ENCODE measurements around the gene ADD1. TPM values are rescaled to one million over a fixed set of nuclear protein-coding genes. Genes with fewer than 3 reads are reported as not detected.
A peak's percentile ranks its signal among the peaks of the same experiment; 100 is the strongest.

ADD1 gene
- total and polyA plus RNA-seq, 2 of the 13 experiments (the other 11 are each of a cell fraction or from before 2014, with no cell fraction given): 73.9 to 122 TPM

GRCh38 chr4:2963175-2963965, 119.7 kb downstream of the ADD1 start, which contains the start of the genes GRK4 and NOP14 (continued):
- TF ChIP-seq ZSCAN12 (CRISPR knock-in tag; IDR thresholded peaks at IDR 0.05) (no peak), ZNF180 (CRISPR knock-in tag; IDR thresholded peaks at IDR 0.05; ENCODE audit: borderline replicate concordance, low read depth) (no peak), DMTF1 (CRISPR knock-in tag; IDR thresholded peaks at IDR 0.05) (peak; percentile 89; the same call in 1 of the 2 replicates), PLRG1 (conservative IDR thresholded peaks at IDR 0.05) (no peak), NFATC3 (CRISPR knock-in tag; IDR thresholded peaks at IDR 0.05) (peak; percentile 79; the same call in 1 of the 2 replicates), GATA4 (IDR thresholded peaks at IDR 0.05; ENCODE audit: borderline replicate concordance, low read depth) (0 out of 2 replicates have a peak, but pooled peaks have one; percentile 18), BRCA1 (CRISPR knock-in tag; IDR thresholded peaks at IDR 0.05) (peak; percentile 97), TARDBP (CRISPR knock-in tag; IDR thresholded peaks at IDR 0.05) (peak; percentile 93), NBN (conservative IDR thresholded peaks at IDR 0.05) (no peak), ZNF766 (CRISPR knock-in tag; IDR thresholded peaks at IDR 0.05; ENCODE audit: borderline replicate concordance) (peak; percentile 84; the same call in 1 of the 2 replicates), ZNF788 (CRISPR knock-in tag; IDR thresholded peaks at IDR 0.05; ENCODE audit: borderline replicate concordance) (peak; percentile 81; the same call in 1 of the 2 replicates), ZNF709 (CRISPR knock-in tag; IDR thresholded peaks at IDR 0.05) (peak; percentile 88; the same call in 1 of the 2 replicates), ZNF619 (CRISPR knock-in tag; IDR thresholded peaks at IDR 0.05) (no peak; the same call in 1 of the 2 replicates), ZNF260 (CRISPR knock-in tag; IDR thresholded peaks at IDR 0.05; ENCODE audit: borderline replicate concordance, low read depth) (no peak), KLF6 (CRISPR knock-in tag; IDR thresholded peaks at IDR 0.05) (peak; percentile 98), MAFF (IDR thresholded peaks at IDR 0.05; ENCODE audit: low read depth, low read length) (no peak)
- TF ChIP-seq, protein P1, sequence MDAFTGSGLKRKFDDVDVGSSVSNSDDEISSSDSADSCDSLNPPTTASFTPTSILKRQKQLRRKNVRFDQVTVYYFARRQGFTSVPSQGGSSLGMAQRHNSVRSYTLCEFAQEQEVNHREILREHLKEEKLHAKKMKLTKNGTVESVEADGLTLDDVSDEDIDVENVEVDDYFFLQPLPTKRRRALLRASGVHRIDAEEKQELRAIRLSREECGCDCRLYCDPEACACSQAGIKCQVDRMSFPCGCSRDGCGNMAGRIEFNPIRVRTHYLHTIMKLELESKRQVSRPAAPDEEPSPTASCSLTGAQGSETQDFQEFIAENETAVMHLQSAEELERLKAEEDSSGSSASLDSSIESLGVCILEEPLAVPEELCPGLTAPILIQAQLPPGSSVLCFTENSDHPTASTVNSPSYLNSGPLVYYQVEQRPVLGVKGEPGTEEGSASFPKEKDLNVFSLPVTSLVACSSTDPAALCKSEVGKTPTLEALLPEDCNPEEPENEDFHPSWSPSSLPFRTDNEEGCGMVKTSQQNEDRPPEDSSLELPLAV (CRISPR knock-in tag; conservative IDR thresholded peaks at IDR 0.05; ENCODE audit: low read depth): peak; percentile 81; the same call in 1 of the 2 replicates
- TF ChIP-seq, protein P2, sequence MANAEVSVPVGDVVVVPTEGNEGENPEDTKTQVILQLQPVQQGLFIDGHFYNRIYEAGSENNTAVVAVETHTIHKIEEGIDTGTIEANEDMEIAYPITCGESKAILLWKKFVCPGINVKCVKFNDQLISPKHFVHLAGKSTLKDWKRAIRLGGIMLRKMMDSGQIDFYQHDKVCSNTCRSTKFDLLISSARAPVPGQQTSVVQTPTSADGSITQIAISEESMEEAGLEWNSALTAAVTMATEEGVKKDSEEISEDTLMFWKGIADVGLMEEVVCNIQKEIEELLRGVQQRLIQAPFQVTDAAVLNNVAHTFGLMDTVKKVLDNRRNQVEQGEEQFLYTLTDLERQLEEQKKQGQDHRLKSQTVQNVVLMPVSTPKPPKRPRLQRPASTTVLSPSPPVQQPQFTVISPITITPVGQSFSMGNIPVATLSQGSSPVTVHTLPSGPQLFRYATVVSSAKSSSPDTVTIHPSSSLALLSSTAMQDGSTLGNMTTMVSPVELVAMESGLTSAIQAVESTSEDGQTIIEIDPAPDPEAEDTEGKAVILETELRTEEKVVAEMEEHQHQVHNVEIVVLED (CRISPR knock-in tag; IDR thresholded peaks at IDR 0.05; ENCODE audit: borderline replicate concordance): peak; percentile 96
- TF ChIP-seq, protein P3, sequence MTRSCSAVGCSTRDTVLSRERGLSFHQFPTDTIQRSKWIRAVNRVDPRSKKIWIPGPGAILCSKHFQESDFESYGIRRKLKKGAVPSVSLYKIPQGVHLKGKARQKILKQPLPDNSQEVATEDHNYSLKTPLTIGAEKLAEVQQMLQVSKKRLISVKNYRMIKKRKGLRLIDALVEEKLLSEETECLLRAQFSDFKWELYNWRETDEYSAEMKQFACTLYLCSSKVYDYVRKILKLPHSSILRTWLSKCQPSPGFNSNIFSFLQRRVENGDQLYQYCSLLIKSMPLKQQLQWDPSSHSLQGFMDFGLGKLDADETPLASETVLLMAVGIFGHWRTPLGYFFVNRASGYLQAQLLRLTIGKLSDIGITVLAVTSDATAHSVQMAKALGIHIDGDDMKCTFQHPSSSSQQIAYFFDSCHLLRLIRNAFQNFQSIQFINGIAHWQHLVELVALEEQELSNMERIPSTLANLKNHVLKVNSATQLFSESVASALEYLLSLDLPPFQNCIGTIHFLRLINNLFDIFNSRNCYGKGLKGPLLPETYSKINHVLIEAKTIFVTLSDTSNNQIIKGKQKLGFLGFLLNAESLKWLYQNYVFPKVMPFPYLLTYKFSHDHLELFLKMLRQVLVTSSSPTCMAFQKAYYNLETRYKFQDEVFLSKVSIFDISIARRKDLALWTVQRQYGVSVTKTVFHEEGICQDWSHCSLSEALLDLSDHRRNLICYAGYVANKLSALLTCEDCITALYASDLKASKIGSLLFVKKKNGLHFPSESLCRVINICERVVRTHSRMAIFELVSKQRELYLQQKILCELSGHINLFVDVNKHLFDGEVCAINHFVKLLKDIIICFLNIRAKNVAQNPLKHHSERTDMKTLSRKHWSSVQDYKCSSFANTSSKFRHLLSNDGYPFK (CRISPR knock-in tag; IDR thresholded peaks at IDR 0.05; ENCODE audit: borderline replicate concordance): peak; percentile 83; the same call in 1 of the 2 replicates
